Mesenchymal stem cell (in vitro differentiated cells and primary cell): ENCODE results near the gene PRDM9.

Source experiments
- DNase-seq: peaks from one replicate; pipeline ENCODE4 v3.0.0-alpha.2; 2013
- H2AFZ ChIP-seq: one replicate; pipeline ENCODE4 v1.6.1; 2013; ENCODE audit warnings: low read depth, mild to moderate bottlenecking, control low read depth, inconsistent platforms, low read length, moderate library complexity
- H2AK5ac ChIP-seq: 2 replicates; pipeline ENCODE4 v1.6.1; 2013; ENCODE audit warnings: low read length, moderate library complexity, mild to moderate bottlenecking, inconsistent platforms; ENCODE audit not compliant: severe bottlenecking
- H2BK120ac ChIP-seq: one replicate; pipeline ENCODE4 v1.6.1; 2013; ENCODE audit warnings: low read depth, mild to moderate bottlenecking, inconsistent platforms, low read length, moderate library complexity
- H2BK12ac ChIP-seq, 2 experiments: one replicate each; pipeline ENCODE4 v1.6.1; 2013; ENCODE audit warnings: inconsistent platforms in 2 of 2, low read length in 2 of 2, mild to moderate bottlenecking in 2 of 2, moderate library complexity in 2 of 2, control low read depth in 1 of 2
- H2BK15ac ChIP-seq: one replicate; pipeline ENCODE4 v1.6.1; 2013; ENCODE audit warnings: mild to moderate bottlenecking, low read depth, inconsistent platforms; ENCODE audit not compliant: poor library complexity, severe bottlenecking
- H2BK5ac ChIP-seq: 2 replicates; pipeline ENCODE4 v1.6.1; 2013; ENCODE audit warnings: low read depth, mild to moderate bottlenecking, low read length, control low read depth, inconsistent platforms; ENCODE audit not compliant: poor library complexity, severe bottlenecking
- H3K14ac ChIP-seq, 2 experiments: one replicate each; pipeline ENCODE4 v1.6.1; 2013; ENCODE audit warnings: inconsistent platforms in 2 of 2, low read length in 2 of 2, control low read depth in 1 of 2, mild to moderate bottlenecking in 1 of 2, moderate library complexity in 1 of 2
- H3K18ac ChIP-seq, 2 experiments: one replicate each; pipeline ENCODE4 v1.6.1; 2013; ENCODE audit warnings: inconsistent platforms in 2 of 2, low read length in 2 of 2, control low read depth in 1 of 2, low read depth in 1 of 2, mild to moderate bottlenecking in 1 of 2
- H3K23ac ChIP-seq, 2 experiments: one replicate each; pipeline ENCODE4 v1.6.1; 2013; ENCODE audit warnings: inconsistent platforms in 2 of 2, low read length in 2 of 2, mild to moderate bottlenecking in 2 of 2, moderate library complexity in 2 of 2, control low read depth in 1 of 2
- H3K27ac ChIP-seq: 2 replicates; pipeline ENCODE4 v1.5.1; 2013; ENCODE audit warnings: mild to moderate bottlenecking, moderate library complexity, low read length, control low read depth, inconsistent platforms; ENCODE audit not compliant: poor library complexity, severe bottlenecking
- H3K27me3 ChIP-seq, 2 experiments: 2 replicates each; pipeline versions ENCODE4 v1.6.1 to v1.7.0; 2013; ENCODE audit warnings: low read length in 2 of 2, mild to moderate bottlenecking in 2 of 2, moderate library complexity in 2 of 2, control low read depth in 1 of 2, inconsistent platforms in 1 of 2; ENCODE audit not compliant: control insufficient read depth in 1 of 2, insufficient read depth in 1 of 2
- H3K36me3 ChIP-seq, 2 experiments: 2 replicates each; pipeline versions ENCODE4 v1.6.1 to v1.7.0; 2013; ENCODE audit warnings: low read length in 2 of 2, control low read depth in 1 of 2, inconsistent platforms in 1 of 2, low read depth in 1 of 2, mild to moderate bottlenecking in 1 of 2; ENCODE audit not compliant: insufficient read depth in 2 of 2, control insufficient read depth in 1 of 2
- H3K4ac ChIP-seq, 2 experiments: one replicate each; pipeline ENCODE4 v1.6.1; 2013; ENCODE audit warnings: inconsistent platforms in 2 of 2, low read length in 2 of 2, mild to moderate bottlenecking in 2 of 2, moderate library complexity in 2 of 2, control low read depth in 1 of 2, low read depth in 1 of 2
- H3K4me1 ChIP-seq: 2 replicates; pipeline ENCODE4 v1.6.1; 2013; ENCODE audit warnings: low read depth, low read length, control low read depth; ENCODE audit not compliant: control insufficient read depth, insufficient read depth
- H3K4me2 ChIP-seq: 2 replicates; pipeline ENCODE4 v1.6.1; 2013; ENCODE audit warnings: low read length, mild to moderate bottlenecking, inconsistent platforms; ENCODE audit not compliant: poor library complexity, severe bottlenecking
- H3K4me3 ChIP-seq, 2 experiments: 2 replicates each; pipeline versions ENCODE4 v1.5.1 to v1.7.0; 2013; ENCODE audit warnings: low read length in 2 of 2, mild to moderate bottlenecking in 2 of 2, control low read depth in 1 of 2, low read depth in 1 of 2; ENCODE audit not compliant: insufficient read depth in 1 of 2
- H3K79me1 ChIP-seq: replicated peaks from 2 replicates; pipeline ENCODE4 v1.6.1; 2013; ENCODE audit warnings: mild to moderate bottlenecking, control low read depth, low read length, inconsistent platforms; ENCODE audit not compliant: poor library complexity, severe bottlenecking
- H3K9ac ChIP-seq: 2 replicates; pipeline ENCODE4 v1.7.0; 2013; ENCODE audit warnings: mild to moderate bottlenecking, low read length, moderate library complexity
- H3K9me3 ChIP-seq: 2 replicates; pipeline ENCODE4 v1.7.0; 2013; ENCODE audit warnings: mild to moderate bottlenecking, low read length; ENCODE audit not compliant: control insufficient read depth
- H4K8ac ChIP-seq: one replicate; pipeline ENCODE4 v1.6.1; 2013; ENCODE audit warnings: inconsistent platforms, mild to moderate bottlenecking, low read length, moderate library complexity
- H4K91ac ChIP-seq: one replicate; pipeline ENCODE4 v1.6.1; 2013; ENCODE audit warnings: mild to moderate bottlenecking, low read length, inconsistent platforms
- WGBS: methylation state at CpG from one replicate; pipeline ENCODE4 v1.1.7; 2013; ENCODE audit warnings: mixed read lengths; 5-methylcytosine and 5-hydroxymethylcytosine counted together

The PRDM9 gene

GRCh38 chr5:23528677-23529076 is 21.3 kb downstream of the PRDM9 start:
- no peaks in the 10 kb centered on the region for H3K36me3 ChIP-seq
- no peak overlapping the region for H2BK12ac ChIP-seq
- H2BK15ac ChIP-seq = no peak overlapping the region
- no peak overlapping the region for H2BK5ac ChIP-seq
- no peak overlapping the region for H3K18ac ChIP-seq
- H3K23ac ChIP-seq = no peak overlapping the region
- no peak overlapping the region for H3K4me2 ChIP-seq
- no peak overlapping the region for H3K27ac ChIP-seq
- H3K27me3 ChIP-seq = no peaks in the 10 kb centered on the region
- 82% methylated on average over 4 of the region's 4 CpGs for WGBS
- no peaks in the 10 kb centered on the region for H3K9me3 ChIP-seq
- no peak overlapping the region for H2AFZ ChIP-seq
- no peak overlapping the region for H3K14ac ChIP-seq
- no peaks in the 10 kb centered on the region for H3K79me1 ChIP-seq
- no peak overlapping the region for H3K4me3 ChIP-seq
- H3K4me1 ChIP-seq = no peaks in the 10 kb centered on the region
- no peak overlapping the region for H3K4ac ChIP-seq
- H4K91ac ChIP-seq = no peak overlapping the region
- no peak overlapping the region for H2BK120ac ChIP-seq
- no peak for DNase-seq
- H2AK5ac ChIP-seq = no peak overlapping the region
- no peak overlapping the region for H3K9ac ChIP-seq
- H4K8ac ChIP-seq = no peak overlapping the region

GRCh38 chr5:23530571-23530970 is 23.2 kb downstream of the PRDM9 start:
- no peaks in the 10 kb centered on the region for H3K27me3 ChIP-seq
- H4K8ac ChIP-seq = no peak overlapping the region
- no peak overlapping the region for H3K14ac ChIP-seq
- no peak overlapping the region for H3K4me2 ChIP-seq
- no peak overlapping the region for H3K27ac ChIP-seq
- H3K9me3 ChIP-seq = no peaks in the 10 kb centered on the region
- H4K91ac ChIP-seq = no peak overlapping the region
- H3K79me1 ChIP-seq = no peaks in the 10 kb centered on the region
- H2BK12ac ChIP-seq = no peak overlapping the region
- no peak overlapping the region for H2BK5ac ChIP-seq
- no peak overlapping the region for H3K4ac ChIP-seq
- no peaks in the 10 kb centered on the region for H3K36me3 ChIP-seq
- no peak overlapping the region for H2AK5ac ChIP-seq
- H3K4me1 ChIP-seq = no peaks in the 10 kb centered on the region
- no peak overlapping the region for H3K9ac ChIP-seq
- H2BK120ac ChIP-seq = no peak overlapping the region
- H2AFZ ChIP-seq = no peak overlapping the region
- no peak overlapping the region for H2BK15ac ChIP-seq
- no peak overlapping the region for H3K4me3 ChIP-seq
- no peak overlapping the region for H3K23ac ChIP-seq
- H3K18ac ChIP-seq = no peak overlapping the region
- no peak for DNase-seq

GRCh38 chr5:23571059-23571458 is 63.6 kb downstream of the PRDM9 start:
- 83% methylated on average over 2 of the region's 4 CpGs for WGBS
- DNase-seq = no peak
- no peak overlapping the region for H3K9ac ChIP-seq
- H3K4ac ChIP-seq = no peak overlapping the region
- peaks cover 3% of the 10 kb centered on the region for H3K9me3 ChIP-seq
- H3K36me3 ChIP-seq = no peaks in the 10 kb centered on the region
- H2BK15ac ChIP-seq = no peak overlapping the region
- no peak overlapping the region for H2BK5ac ChIP-seq
- H2AFZ ChIP-seq = no peak overlapping the region
- H4K91ac ChIP-seq = no peak overlapping the region
- H3K4me1 ChIP-seq = no peaks in the 10 kb centered on the region
- H4K8ac ChIP-seq = no peak overlapping the region
- H2BK120ac ChIP-seq = no peak overlapping the region
- H3K4me3 ChIP-seq = no peak overlapping the region
- H3K23ac ChIP-seq = no peak overlapping the region
- no peak overlapping the region for H2AK5ac ChIP-seq
- H3K4me2 ChIP-seq = no peak overlapping the region
- no peak overlapping the region for H2BK12ac ChIP-seq
- no peaks in the 10 kb centered on the region for H3K27me3 ChIP-seq
- H3K79me1 ChIP-seq = no peaks in the 10 kb centered on the region
- no peak overlapping the region for H3K27ac ChIP-seq
- H3K18ac ChIP-seq = no peak overlapping the region
- no peak overlapping the region for H3K14ac ChIP-seq
